Measurements from ENCODE around the gene LHX3. TPM values are rescaled to one million over a fixed set of nuclear protein-coding genes. Genes with fewer than 3 reads are reported as not detected.

LHX3 gene
- total and polyA plus RNA-seq, 2 of the 8 experiments (the other 6 are each of a cell fraction or from before 2014, with no cell fraction given), result 0.02 TPM; not detected in 1

GRCh38 chr9:136200424-136200823 is 4.5 kb downstream of the LHX3 start:
- peaks cover 93 to 99% (median 99%) of the 10 kb centered on the region in 4 experiments for H3K27me3 ChIP-seq (replicated peaks in 1 of 4; ENCODE audit: control insufficient read depth in 3 of 4, extremely low read depth in 1 of 4, insufficient read depth in 3 of 4, low read length in 3 of 4)
- H2BK5ac ChIP-seq (ENCODE audit: low read depth, low read length), result no peak overlapping the region
- peaks cover 0 to 17% (median 0%) of the 10 kb centered on the region in 4 experiments; a peak in 1 of 8 replicates for H3K36me3 ChIP-seq (ENCODE audit: control insufficient read depth in 2 of 4, insufficient read depth in 4 of 4, low read length in 3 of 4)
- ChIA-PET POLR2A (ENCODE audit: partially characterized antibody) (interaction anchor here (1.4 kb wide), 1 partner anchor 17 kb away, joined by 4 read pairs; no protein-coding TSS in a partner anchor), CTCF (ENCODE audit: partially characterized antibody) (interaction anchor here (1.0 to 4.3 kb wide), 3 partner anchors 10 to 30 kb away, joined by 3 to 18 read pairs (median 4); no protein-coding TSS in a partner anchor)
- H3K23me2 ChIP-seq (ENCODE audit: low read depth, low read length), result peaks cover 12% of the 10 kb centered on the region; the same call in 1 of the 2 replicates
- H3K9me3 ChIP-seq (ENCODE audit: insufficient read depth in 2 of 2, low read depth in 1 of 2, low read length in 1 of 2), result no peaks in the 10 kb centered on the region; a peak in 1 of 4 replicates
- no peak overlapping the region for H4K5ac ChIP-seq (ENCODE audit: insufficient read length, low read depth, low read length)
- H3K4me3 ChIP-seq (ENCODE audit: extremely low read depth in 1 of 4, insufficient read depth in 2 of 4, low read depth in 3 of 4, low read length in 4 of 4), result no peak overlapping the region
- H4K91ac ChIP-seq (replicated peaks; ENCODE audit: insufficient read length, low read length), result no peak overlapping the region
- H3K79me2 ChIP-seq (ENCODE audit: control insufficient read depth in 1 of 2, insufficient read depth in 2 of 2, low read length in 2 of 2), result no peaks in the 10 kb centered on the region
- H2AFZ ChIP-seq (ENCODE audit: low read length), result no peak overlapping the region
- H3K4ac ChIP-seq (replicated peaks; ENCODE audit: insufficient read length, low read depth, low read length), result no peak overlapping the region
- H3K4me1 ChIP-seq (replicated peaks in 1 of 4; ENCODE audit: control insufficient read depth in 3 of 4, insufficient read depth in 4 of 4, low read length in 3 of 4), result peaks cover 6 to 33% (median 22%) of the 10 kb centered on the region in 4 experiments
- H3K79me1 ChIP-seq (ENCODE audit: low read depth, low read length), result no peaks in the 10 kb centered on the region
- H2AK5ac ChIP-seq (ENCODE audit: low read depth, low read length), result no peak overlapping the region; the same call in 1 of the 2 replicates
- no peak overlapping the region for H2BK20ac ChIP-seq (ENCODE audit: low read length)
- H3K14ac ChIP-seq (ENCODE audit: insufficient read length), result no peak overlapping the region
- no peak overlapping the region for H3K23ac ChIP-seq (ENCODE audit: insufficient read length)
- no peak overlapping the region for H2BK12ac ChIP-seq (ENCODE audit: low read depth, low read length)
- no peak overlapping the region; a peak in 1 of 4 replicates for H3K4me2 ChIP-seq (ENCODE audit: insufficient read depth in 1 of 2, low read depth in 2 of 2, low read length in 2 of 2)
- H2BK15ac ChIP-seq (ENCODE audit: low read length), result no peak overlapping the region
- TF ChIP-seq SAP30 (IDR thresholded peaks at IDR 0.05; ENCODE audit: insufficient read depth, insufficient replicate concordance, low read length) (no peak), CHD2 (IDR thresholded peaks at IDR 0.05; ENCODE audit: low read length) (no peak), NANOG (IDR thresholded peaks at IDR 0.05; ENCODE audit: insufficient read depth, low read depth, low read length, poor library complexity, severe bottlenecking) (no peak), CTBP2 (IDR thresholded peaks at IDR 0.05; ENCODE audit: borderline replicate concordance, insufficient read depth, insufficient read length, low read length) (no peak), RBBP5 (IDR thresholded peaks at IDR 0.05; ENCODE audit: borderline replicate concordance, low read depth, low read length) (no peak), NRF1 (IDR thresholded peaks at IDR 0.05; ENCODE audit: low read depth, low read length) (no peak), TEAD4 (IDR thresholded peaks at IDR 0.05; ENCODE audit: low read depth, low read length) (no peak), CEBPB (IDR thresholded peaks at IDR 0.05; ENCODE audit: low read depth, low read length) (no peak)
- H3K9ac ChIP-seq (replicated peaks in 1 of 4; ENCODE audit: extremely low read depth in 1 of 4, low read depth in 3 of 4, low read length in 3 of 4), result no peak overlapping the region
- no peak for FAIRE-seq
- WGBS, 2 experiments (ENCODE audit: extremely low coverage in 1 of 2, insufficient coverage in 1 of 2, insufficient read length in 1 of 2, insufficient replicate concordance in 2 of 2, low coverage in 1 of 2, low lambda C conversion rate in 2 of 2, missing lambda C conversion rate in 1 of 2), result 61% methylated on average over 19 of the region's 19 CpGs; no CpG with 5 or more reads in 1 of the 2 experiments
- H3K18ac ChIP-seq (ENCODE audit: extremely low read depth, low read length), result no peak overlapping the region
- no peak overlapping the region for H4K8ac ChIP-seq (ENCODE audit: extremely low read depth, insufficient read depth, low read length)
- H3K27ac ChIP-seq (ENCODE audit: low read depth, low read length), result no peak overlapping the region
- no peak overlapping the region for H3K56ac ChIP-seq (replicated peaks; ENCODE audit: insufficient read length, low read depth, low read length)
- H2BK120ac ChIP-seq (replicated peaks; ENCODE audit: low read depth, low read length), result no peak overlapping the region
- DNase-seq (ENCODE audit: low read depth in 1 of 2, low spot score in 2 of 2), result no peak
- H4K20me1 ChIP-seq (replicated peaks in 1 of 2; ENCODE audit: control insufficient read depth in 1 of 2, insufficient read depth in 2 of 2, low read length in 2 of 2), result peaks cover 20 to 40% of the 10 kb centered on the region in 2 experiments

All from H1 (cell line).